Kidney (tissue), 14 donors: ENCODE results near the gene BCKDK. TPM values are rescaled to one million over a fixed set of nuclear protein-coding genes. Genes with fewer than 3 reads are reported as not detected.

Source experiments
- DNase-seq, 5 donors: peaks; one replicate each; pipeline ENCODE4 v3.0.0-alpha.2; 2013 to 2020
- FAIRE-seq: peaks from 2 replicates; lab custom pipeline; 2012; peaks lifted over from hg19 to GRCh38; lab: Jason Lieb, UNC
- H3K27ac ChIP-seq, 2 donors: one replicate each; pipeline ENCODE4 v1.7.0; 2013; ENCODE audit warnings: low read depth in 2 of 2, low read length in 2 of 2, inconsistent platforms in 1 of 2
- H3K27me3 ChIP-seq: one replicate; pipeline ENCODE4 v1.7.1; 2013; ENCODE audit warnings: low read length, inconsistent platforms; ENCODE audit not compliant: control insufficient read depth, insufficient read depth
- H3K36me3 ChIP-seq, 3 donors: one replicate each; pipeline versions ENCODE4 v1.7.0 to v1.7.1; 2013; ENCODE audit warnings: low read length in 3 of 3, control low read depth in 1 of 3, inconsistent platforms in 1 of 3; ENCODE audit not compliant: insufficient read depth in 3 of 3, control insufficient read depth in 2 of 3
- H3K4me1 ChIP-seq, 3 donors: one replicate each; pipeline versions ENCODE4 v1.7.0 to v1.7.1; 2013; ENCODE audit warnings: low read length in 3 of 3, inconsistent platforms in 1 of 3, low read depth in 1 of 3; ENCODE audit not compliant: control insufficient read depth in 2 of 3, insufficient read depth in 2 of 3
- H3K4me3 ChIP-seq, 3 donors: one replicate each; pipeline versions ENCODE4 v1.7.0 to v1.8.1; 2013; ENCODE audit warnings: low read length in 3 of 3, control low read depth in 1 of 3, inconsistent platforms in 1 of 3
- H3K9ac ChIP-seq, 3 donors: one replicate each; pipeline versions ENCODE4 v1.7.0 to v1.7.1; 2013; ENCODE audit warnings: low read length in 3 of 3, control low read depth in 1 of 3, inconsistent platforms in 1 of 3
- H3K9me3 ChIP-seq, 3 donors: one replicate each; pipeline versions ENCODE4 v1.7.0 to v1.7.1; 2013; ENCODE audit warnings: low read length in 3 of 3, control low read depth in 1 of 3, inconsistent platforms in 1 of 3; ENCODE audit not compliant: control insufficient read depth in 2 of 3, insufficient read depth in 1 of 3
- CTCF ChIP-seq: IDR thresholded peaks from 3 replicates; pipeline ENCODE4 v1.5.1; 2012; ENCODE audit warnings: mild to moderate bottlenecking, moderate library complexity, borderline replicate concordance; ENCODE audit not compliant: insufficient read depth; ENCODE audit errors: extremely low read depth
- intact Hi-C: fragments of 100-400 bp; cut with DNase I; formaldehyde crosslinking; loops from one replicate; pipeline ENCODE4 v1.11.1; 2022
- polyA plus RNA-seq: library from polyadenylated mRNA; stranded (reverse); fragments of 350-450 nt; fragmentation: Illumina TruSeq; extraction: RNeasy Lipid Tissue Mini Kit (QIAGEN cat#74804); gene quantifications from one replicate; pipeline ENCODE4 v1.2.3, GENCODE V29; 2014; ENCODE audit warnings: low read depth, low replicate concordance; ENCODE audit not compliant: insufficient read depth
- total RNA-seq: library from RNA; stranded (reverse); fragmentation: NEBNext Ultra II Directional; extraction: Animal tissue kit (Norgen Biotek cat#: 25700); gene quantifications from one replicate; pipeline ENCODE4 v1.2.1, GENCODE V29; 2021
- donor health status: control.
- donor health status: control.
- donor health status: control.
- donor health status: control.
- donor health status: control.
- donor health status: DM: yes; HTN: yes; CAD: no.
- donor health status: Normal renal cell carcinoma (clear cell type).

The BCKDK gene
- total and polyA plus RNA-seq, 2 donors from 2014 or later, result 47.6 to 70.6 TPM

GRCh38 chr16:31108794-31109558 lies 790 bp downstream of the BCKDK start:
- peak overlapping the region in 2 of 3 donors; percentile 86 to 87 for H3K9ac ChIP-seq
- H3K27me3 ChIP-seq, result no peaks in the 10 kb centered on the region
- no peak for TF ChIP-seq CTCF
- H3K36me3 ChIP-seq, result peaks cover 0 to 19% (median 8%) of the 10 kb centered on the region in 3 donors
- no peaks in the 10 kb centered on the region for H3K9me3 ChIP-seq
- H3K4me1 ChIP-seq, result peaks cover 0 to 20% (median 12%) of the 10 kb centered on the region in 3 donors
- DNase-seq (peak in 1 of 5 donors; percentile 73), FAIRE-seq (no peak)
- peak overlapping the region; percentile 73 to 78 for H3K27ac ChIP-seq
- H3K4me3 ChIP-seq, result peak overlapping the region; percentile 44 to 68 (median 58)
- intact Hi-C loops, result no loop called here

- no peak overlapping the region for H3K9ac ChIP-seq
- no peak for TF ChIP-seq CTCF
- peaks cover 0 to 19% (median 8%) of the 10 kb centered on the region in 3 donors for H3K36me3 ChIP-seq
- H3K4me1 ChIP-seq, result peaks cover 0 to 20% (median 12%) of the 10 kb centered on the region in 3 donors
- DNase-seq, result no peak
- H3K27me3 ChIP-seq, result no peaks in the 10 kb centered on the region
- no peaks in the 10 kb centered on the region for H3K9me3 ChIP-seq
- intact Hi-C loops, result no loop called here
- H3K27ac ChIP-seq, result no peak overlapping the region
- no peak overlapping the region for H3K4me3 ChIP-seq
- FAIRE-seq, result no peak
Observed at GRCh38 chr16:31109622-31110021, 1.4 kb downstream of the BCKDK start.

- no peak for TF ChIP-seq CTCF
- H3K4me1 ChIP-seq, result peaks cover 0 to 20% (median 12%) of the 10 kb centered on the region in 3 donors
- no peak overlapping the region for H3K4me3 ChIP-seq
- H3K27ac ChIP-seq, result no peak overlapping the region
- DNase-seq (no peak), FAIRE-seq (no peak)
- intact Hi-C loops, result no loop called here
- peaks cover 0 to 19% (median 8%) of the 10 kb centered on the region in 3 donors for H3K36me3 ChIP-seq
- H3K27me3 ChIP-seq, result no peaks in the 10 kb centered on the region
- H3K9me3 ChIP-seq, result no peaks in the 10 kb centered on the region
- no peak overlapping the region for H3K9ac ChIP-seq
Observed at GRCh38 chr16:31110106-31111034, 2.2 kb downstream of the BCKDK start.
